ENCODE data around the gene CCDC33. TPM values are rescaled to one million over a fixed set of nuclear protein-coding genes. Genes with fewer than 3 reads are reported as not detected.
A peak's percentile ranks its signal among the peaks of the same experiment; 100 is the strongest.

Gene CCDC33
- total and polyA plus RNA-seq, 2 experiments from 2014 or later, result 2.6 to 2.8 TPM

DNA sequence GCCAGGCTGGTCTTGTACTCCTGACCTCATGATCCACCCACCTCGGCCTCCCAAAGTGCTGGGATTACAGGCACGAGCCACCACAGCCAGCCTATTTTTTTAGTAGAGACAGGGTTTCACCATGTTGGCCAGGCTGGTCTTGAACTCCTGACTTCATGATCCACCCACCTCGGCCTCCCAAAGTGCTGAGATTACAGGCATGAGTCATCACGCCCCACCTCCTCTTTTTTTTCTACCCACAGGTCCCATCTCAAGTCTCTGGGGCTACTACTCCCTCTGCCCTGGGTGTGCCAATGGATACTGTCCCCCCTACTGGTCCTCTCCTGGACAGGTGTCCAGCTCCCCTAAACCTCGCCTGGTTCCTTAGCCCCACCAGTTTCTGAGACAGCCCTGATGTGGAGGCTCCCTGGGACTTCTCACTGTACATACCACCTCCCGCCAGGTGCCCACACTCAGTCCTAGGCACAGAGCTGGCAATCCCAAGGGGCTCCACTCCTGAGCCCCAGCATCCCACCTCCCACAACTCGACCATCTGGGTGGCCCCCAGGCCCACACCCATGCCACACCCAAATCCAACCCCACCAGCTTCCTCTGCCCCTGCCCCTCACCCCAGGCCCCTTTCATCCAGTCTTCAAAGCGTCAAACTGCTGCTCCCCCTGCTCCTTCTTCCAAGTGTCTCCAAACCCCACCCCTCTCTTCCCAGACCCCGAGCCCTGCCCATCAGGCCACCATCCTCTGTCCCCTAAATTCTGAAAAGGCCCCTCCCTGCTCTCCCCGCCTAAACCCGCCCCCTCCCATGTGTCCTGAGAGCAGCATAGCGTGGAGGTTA is 144.4 kb downstream of the CCDC33 start:
- H3K4me1 ChIP-seq (ENCODE audit: insufficient read depth), result no peaks in the 10 kb centered on the region; the same call in 1 of the 2 replicates
- no peaks in the 10 kb centered on the region for H4K20me1 ChIP-seq (replicated peaks; ENCODE audit: insufficient read depth)
- H3K4me3 Mint-ChIP-seq, result no peak overlapping the region
- TF ChIP-seq POLR2AphosphoS5 (IDR thresholded peaks at IDR 0.05; ENCODE audit: low read depth) (no peak), JUNB (IDR thresholded peaks at IDR 0.05; ENCODE audit: unreplicated experiment) (no peak), ZNF331 (CRISPR knock-in tag; IDR thresholded peaks at IDR 0.05; ENCODE audit: low read depth) (no peak), CREB1 (CRISPR knock-in tag; IDR thresholded peaks at IDR 0.05; ENCODE audit: low read depth) (no peak), ZNF114 (CRISPR knock-in tag; IDR thresholded peaks at IDR 0.05) (no peak), STAT1 (IDR thresholded peaks at IDR 0.05; ENCODE audit: unreplicated experiment) (no peak), NANOG (IDR thresholded peaks at IDR 0.05; ENCODE audit: borderline replicate concordance) (no peak), EZH2phosphoT487 (IDR thresholded peaks at IDR 0.05; ENCODE audit: unreplicated experiment) (no peak), EZH2 (IDR thresholded peaks at IDR 0.05; ENCODE audit: low read depth, unreplicated experiment) (no peak)
- TF ChIP-seq, protein P1, sequence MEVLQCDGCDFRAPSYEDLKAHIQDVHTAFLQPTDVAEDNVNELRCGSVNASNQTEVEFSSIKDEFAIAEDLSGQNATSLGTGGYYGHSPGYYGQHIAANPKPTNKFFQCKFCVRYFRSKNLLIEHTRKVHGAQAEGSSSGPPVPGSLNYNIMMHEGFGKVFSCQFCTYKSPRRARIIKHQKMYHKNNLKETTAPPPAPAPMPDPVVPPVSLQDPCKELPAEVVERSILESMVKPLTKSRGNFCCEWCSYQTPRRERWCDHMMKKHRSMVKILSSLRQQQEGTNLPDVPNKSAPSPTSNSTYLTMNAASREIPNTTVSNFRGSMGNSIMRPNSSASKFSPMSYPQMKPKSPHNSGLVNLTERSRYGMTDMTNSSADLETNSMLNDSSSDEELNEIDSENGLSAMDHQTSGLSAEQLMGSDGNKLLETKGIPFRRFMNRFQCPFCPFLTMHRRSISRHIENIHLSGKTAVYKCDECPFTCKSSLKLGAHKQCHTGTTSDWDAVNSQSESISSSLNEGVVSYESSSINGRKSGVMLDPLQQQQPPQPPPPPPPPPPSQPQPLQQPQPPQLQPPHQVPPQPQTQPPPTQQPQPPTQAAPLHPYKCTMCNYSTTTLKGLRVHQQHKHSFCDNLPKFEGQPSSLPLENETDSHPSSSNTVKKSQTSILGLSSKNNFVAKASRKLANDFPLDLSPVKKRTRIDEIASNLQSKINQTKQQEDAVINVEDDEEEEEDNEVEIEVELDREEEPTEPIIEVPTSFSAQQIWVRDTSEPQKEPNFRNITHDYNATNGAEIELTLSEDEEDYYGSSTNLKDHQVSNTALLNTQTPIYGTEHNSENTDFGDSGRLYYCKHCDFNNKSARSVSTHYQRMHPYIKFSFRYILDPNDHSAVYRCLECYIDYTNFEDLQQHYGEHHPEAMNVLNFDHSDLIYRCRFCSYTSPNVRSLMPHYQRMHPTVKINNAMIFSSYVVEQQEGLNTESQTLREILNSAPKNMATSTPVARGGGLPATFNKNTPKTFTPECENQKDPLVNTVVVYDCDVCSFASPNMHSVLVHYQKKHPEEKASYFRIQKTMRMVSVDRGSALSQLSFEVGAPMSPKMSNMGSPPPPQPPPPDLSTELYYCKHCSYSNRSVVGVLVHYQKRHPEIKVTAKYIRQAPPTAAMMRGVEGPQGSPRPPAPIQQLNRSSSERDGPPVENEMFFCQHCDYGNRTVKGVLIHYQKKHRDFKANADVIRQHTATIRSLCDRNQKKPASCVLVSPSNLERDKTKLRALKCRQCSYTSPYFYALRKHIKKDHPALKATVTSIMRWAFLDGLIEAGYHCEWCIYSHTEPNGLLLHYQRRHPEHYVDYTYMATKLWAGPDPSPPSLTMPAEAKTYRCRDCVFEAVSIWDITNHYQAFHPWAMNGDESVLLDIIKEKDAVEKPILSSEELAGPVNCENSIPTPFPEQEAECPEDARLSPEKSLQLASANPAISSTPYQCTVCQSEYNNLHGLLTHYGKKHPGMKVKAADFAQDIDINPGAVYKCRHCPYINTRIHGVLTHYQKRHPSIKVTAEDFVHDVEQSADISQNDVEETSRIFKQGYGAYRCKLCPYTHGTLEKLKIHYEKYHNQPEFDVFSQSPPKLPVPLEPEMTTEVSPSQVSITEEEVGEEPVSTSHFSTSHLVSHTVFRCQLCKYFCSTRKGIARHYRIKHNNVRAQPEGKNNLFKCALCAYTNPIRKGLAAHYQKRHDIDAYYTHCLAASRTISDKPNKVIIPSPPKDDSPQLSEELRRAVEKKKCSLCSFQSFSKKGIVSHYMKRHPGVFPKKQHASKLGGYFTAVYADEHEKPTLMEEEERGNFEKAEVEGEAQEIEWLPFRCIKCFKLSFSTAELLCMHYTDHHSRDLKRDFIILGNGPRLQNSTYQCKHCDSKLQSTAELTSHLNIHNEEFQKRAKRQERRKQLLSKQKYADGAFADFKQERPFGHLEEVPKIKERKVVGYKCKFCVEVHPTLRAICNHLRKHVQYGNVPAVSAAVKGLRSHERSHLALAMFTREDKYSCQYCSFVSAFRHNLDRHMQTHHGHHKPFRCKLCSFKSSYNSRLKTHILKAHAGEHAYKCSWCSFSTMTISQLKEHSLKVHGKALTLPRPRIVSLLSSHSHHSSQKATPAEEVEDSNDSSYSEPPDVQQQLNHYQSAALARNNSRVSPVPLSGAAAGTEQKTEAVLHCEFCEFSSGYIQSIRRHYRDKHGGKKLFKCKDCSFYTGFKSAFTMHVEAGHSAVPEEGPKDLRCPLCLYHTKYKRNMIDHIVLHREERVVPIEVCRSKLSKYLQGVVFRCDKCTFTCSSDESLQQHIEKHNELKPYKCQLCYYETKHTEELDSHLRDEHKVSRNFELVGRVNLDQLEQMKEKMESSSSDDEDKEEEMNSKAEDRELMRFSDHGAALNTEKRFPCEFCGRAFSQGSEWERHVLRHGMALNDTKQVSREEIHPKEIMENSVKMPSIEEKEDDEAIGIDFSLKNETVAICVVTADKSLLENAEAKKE (CRISPR knock-in tag; IDR thresholded peaks at IDR 0.05), result no peak
- TF ChIP-seq, protein P2, sequence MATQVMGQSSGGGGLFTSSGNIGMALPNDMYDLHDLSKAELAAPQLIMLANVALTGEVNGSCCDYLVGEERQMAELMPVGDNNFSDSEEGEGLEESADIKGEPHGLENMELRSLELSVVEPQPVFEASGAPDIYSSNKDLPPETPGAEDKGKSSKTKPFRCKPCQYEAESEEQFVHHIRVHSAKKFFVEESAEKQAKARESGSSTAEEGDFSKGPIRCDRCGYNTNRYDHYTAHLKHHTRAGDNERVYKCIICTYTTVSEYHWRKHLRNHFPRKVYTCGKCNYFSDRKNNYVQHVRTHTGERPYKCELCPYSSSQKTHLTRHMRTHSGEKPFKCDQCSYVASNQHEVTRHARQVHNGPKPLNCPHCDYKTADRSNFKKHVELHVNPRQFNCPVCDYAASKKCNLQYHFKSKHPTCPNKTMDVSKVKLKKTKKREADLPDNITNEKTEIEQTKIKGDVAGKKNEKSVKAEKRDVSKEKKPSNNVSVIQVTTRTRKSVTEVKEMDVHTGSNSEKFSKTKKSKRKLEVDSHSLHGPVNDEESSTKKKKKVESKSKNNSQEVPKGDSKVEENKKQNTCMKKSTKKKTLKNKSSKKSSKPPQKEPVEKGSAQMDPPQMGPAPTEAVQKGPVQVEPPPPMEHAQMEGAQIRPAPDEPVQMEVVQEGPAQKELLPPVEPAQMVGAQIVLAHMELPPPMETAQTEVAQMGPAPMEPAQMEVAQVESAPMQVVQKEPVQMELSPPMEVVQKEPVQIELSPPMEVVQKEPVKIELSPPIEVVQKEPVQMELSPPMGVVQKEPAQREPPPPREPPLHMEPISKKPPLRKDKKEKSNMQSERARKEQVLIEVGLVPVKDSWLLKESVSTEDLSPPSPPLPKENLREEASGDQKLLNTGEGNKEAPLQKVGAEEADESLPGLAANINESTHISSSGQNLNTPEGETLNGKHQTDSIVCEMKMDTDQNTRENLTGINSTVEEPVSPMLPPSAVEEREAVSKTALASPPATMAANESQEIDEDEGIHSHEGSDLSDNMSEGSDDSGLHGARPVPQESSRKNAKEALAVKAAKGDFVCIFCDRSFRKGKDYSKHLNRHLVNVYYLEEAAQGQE (IDR thresholded peaks at IDR 0.05; ENCODE audit: unreplicated experiment), result no peak
- TF ChIP-seq, protein P3, sequence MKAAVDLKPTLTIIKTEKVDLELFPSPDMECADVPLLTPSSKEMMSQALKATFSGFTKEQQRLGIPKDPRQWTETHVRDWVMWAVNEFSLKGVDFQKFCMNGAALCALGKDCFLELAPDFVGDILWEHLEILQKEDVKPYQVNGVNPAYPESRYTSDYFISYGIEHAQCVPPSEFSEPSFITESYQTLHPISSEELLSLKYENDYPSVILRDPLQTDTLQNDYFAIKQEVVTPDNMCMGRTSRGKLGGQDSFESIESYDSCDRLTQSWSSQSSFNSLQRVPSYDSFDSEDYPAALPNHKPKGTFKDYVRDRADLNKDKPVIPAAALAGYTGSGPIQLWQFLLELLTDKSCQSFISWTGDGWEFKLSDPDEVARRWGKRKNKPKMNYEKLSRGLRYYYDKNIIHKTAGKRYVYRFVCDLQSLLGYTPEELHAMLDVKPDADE (IDR thresholded peaks at IDR 0.05), result no peak
- no peak overlapping the region for H3K27ac ChIP-seq (ENCODE audit: low read depth)
- no peaks in the 10 kb centered on the region for H3K9me2 ChIP-seq (ENCODE audit: insufficient read depth)
- H3K27ac Mint-ChIP-seq, result no peak overlapping the region
- no peaks in the 10 kb centered on the region for H3K79me2 ChIP-seq (replicated peaks; ENCODE audit: insufficient read depth)
- no peaks in the 10 kb centered on the region for H3F3A ChIP-seq (replicated peaks; ENCODE audit: low read depth)
- no peaks in the 10 kb centered on the region for H3K9me3 Mint-ChIP-seq
- DNase-seq (ENCODE audit: low spot score) (peak; percentile 35), ATAC-seq (no peak)
- H3K4me2 ChIP-seq, result no peak overlapping the region
- H3K27me3 ChIP-seq (ENCODE audit: insufficient read depth), result no peaks in the 10 kb centered on the region
- no peak overlapping the region for H3K4me3 ChIP-seq
- no peaks in the 10 kb centered on the region for H3K36me3 ChIP-seq (ENCODE audit: insufficient read depth)
- peaks cover 6% of the 10 kb centered on the region for H3K27me3 Mint-ChIP-seq (ENCODE audit: insufficient read depth, low read depth, poor library complexity)
- H3K4me1 Mint-ChIP-seq, result peaks cover 8% of the 10 kb centered on the region
- H3K36me3 Mint-ChIP-seq (ENCODE audit: low read depth), result no peaks in the 10 kb centered on the region
- H2AFZ ChIP-seq, result no peak overlapping the region

All from GM23338 (cell line).